DMS153 treated with DMSO at 0.1 percent for 48 hours (cell line): ENCODE results near the gene MARCHF3.
"Not testable (repeated sequence)": the region's sequence is repeated elsewhere in the genome, so short reads cannot be mapped to it uniquely, and the experiment has no call there.

Experiments used
- DNase-seq: peaks from one replicate; lab custom pipeline; 2025; ENCODE audit not compliant: unreplicated experiment; lab: John Stamatoyannopoulos, UW

Gene MARCHF3

DNA sequence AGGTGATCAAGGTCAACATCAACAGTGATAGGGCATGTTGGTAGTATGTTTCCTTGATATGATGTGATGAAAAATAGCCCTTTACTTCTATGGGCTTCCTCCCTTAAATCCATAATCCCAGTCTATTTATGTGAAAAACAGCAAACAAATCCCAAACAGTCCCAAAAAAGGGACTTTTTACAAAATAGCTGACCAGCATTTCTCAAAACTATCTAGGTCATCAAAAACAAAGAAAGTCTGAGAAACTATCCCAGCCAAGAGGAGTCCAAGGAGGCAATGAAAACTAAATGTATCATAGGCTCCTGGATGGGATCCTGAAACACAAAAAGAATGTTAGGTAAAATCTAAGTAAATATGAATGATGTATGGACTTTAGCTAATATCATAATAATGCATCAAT, 71.2 kb downstream of the MARCHF3 start:
- no peak for DNase-seq

DNA sequence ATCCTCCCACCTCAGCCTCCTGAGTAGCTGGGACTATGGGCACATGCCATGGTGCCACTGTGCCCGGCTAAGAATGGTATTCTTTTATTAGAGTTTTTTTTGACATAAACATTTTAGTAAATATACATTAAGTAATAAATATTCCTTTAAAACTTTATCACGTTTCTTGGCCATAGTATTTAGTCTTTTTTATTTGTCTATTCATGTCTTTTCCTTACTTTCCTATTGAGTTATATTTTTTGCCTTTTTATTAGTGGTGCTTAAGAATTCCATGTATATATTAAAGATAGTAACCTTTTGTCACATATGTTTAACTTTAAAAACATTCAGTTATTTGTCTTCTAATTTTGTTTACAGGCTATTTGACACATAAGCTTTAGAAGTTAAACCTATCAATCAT, 73.4 kb downstream of the MARCHF3 start:
- no peak for DNase-seq

DNA sequence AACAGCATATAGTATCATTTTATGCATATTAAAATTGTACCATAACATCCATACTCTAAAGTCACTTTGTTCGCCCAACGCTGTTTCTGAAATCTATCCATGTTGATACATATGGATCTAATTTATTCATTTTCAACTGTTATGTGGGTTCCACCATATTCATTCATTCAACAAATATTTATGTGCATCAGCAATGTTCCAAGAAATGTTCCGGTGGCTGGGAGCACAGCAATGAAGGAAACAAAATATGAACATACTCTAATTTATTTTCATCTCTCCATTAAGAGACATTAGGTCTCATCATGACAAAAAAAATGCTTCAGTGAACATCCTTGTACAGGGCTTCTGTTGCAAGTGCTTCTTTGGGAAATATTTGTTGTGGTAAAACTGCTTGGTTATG, 75.4 kb downstream of the MARCHF3 start:
- no peak for DNase-seq

DNA sequence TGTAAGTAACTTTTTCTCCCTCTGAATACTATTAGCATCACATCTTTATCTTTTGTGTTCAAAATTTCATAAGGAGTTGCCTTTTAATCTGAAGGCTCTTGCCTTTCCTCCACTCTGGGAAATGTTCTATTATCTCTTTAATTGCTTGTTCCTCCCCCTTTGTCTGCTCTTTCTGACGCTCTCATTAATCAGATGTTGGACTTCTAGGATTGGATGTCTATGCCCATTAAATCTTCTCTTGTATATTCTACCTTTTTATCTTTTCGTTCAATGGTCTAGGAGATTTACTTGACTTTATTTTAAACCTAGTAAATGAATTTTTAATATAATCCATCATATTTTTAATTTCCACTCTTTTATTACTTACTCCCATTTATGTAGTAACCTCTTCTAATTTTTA, 76.7 kb downstream of the MARCHF3 start:
- no peak for DNase-seq

DNA sequence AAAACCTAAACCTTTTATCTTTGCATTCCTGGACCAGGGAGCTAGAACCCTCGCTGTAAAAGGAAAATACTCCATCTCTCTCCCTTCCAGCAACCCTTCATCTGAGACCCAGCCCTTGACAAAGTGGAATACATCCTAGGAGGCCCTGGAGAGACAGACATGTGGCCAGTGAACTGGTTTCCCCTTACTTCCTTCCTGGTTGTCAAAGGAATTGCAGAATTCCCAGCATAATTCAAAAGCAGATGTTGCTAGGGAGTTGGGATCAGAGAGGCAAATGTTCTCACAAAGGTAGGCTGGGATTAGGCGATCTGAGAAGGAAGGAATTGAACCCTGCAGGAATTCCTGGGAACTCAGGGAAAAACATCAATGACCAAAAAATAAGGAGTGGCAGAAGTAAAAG, 80.9 kb downstream of the MARCHF3 start:
- DNase-seq, result no peak

DNA sequence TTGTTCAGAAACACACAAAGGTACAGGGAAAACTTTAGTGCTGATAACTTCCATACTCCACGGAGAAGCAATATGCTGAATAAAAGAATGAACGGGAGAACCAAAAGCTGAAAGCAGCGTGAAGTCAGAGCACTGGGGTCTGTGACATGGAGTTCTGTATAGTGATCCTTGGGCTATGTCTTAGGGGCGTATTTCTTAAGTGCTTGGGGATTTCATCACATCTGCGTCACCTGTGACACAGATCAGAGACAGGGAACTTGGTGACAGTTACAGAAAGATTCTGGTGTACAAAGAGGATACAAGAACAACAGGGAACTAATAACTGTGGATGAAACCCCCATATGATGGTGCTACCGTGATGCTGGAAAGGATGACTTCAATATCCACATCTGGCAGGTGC, 81.9 kb downstream of the MARCHF3 start:
- no peak for DNase-seq

DNA sequence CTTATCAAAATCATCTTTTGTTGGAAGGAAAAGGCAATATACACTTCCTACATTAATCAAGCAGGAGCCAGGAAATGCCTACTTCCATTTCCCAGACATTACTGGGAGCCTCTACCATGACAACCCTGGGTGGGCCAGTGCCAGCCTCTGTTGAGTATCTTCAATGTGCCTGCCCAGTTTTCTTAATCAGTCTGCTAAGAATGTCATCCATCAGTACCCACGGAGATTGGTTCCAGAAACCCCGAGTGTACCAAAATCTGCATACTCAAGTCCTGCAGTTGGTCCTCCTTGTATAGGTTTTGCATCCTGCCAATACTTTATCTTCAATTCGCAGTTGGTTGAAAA, 82.4 kb downstream of the MARCHF3 start:
- no peak for DNase-seq

DNA sequence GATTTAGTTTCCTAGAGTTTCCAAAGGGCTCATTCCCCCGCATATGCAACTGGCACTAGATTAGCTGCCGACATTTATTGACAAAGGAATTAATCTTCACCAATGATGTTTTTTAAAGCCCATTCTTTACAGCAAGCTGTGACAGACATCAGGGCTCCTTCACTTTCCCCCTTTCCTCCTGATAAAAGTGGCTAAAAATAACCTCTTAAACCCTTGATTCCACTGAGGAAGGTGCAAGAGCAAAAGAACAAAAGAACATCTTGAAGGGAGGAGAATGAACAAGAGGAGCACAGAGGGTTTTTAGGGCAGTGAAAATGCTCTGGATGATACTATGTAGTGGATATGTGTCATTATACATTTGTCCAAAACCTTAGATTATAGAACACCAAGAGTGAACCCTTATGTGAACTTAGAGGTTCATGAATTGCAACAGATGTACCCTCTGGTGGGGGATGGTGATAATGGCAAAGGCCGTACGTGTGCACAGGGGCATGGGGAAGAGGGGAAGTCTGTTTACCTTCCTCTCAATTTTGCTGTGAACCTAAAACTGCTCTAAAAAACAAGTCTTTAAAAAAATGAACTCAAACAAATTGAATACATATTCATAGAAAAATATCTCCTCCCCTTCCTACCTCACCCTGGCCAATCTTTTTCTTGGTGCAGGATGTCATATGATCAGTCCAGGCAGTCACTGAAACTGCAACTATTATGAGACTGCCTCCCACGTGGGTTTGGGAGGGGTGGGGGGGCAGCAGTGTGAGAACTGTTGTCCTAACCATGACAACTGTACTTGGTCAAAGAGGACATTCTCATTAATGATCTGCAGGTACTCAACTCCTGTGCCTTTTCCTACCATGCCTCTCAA, 83.0 kb downstream of the MARCHF3 start:
- DNase-seq, result no peak

DNA sequence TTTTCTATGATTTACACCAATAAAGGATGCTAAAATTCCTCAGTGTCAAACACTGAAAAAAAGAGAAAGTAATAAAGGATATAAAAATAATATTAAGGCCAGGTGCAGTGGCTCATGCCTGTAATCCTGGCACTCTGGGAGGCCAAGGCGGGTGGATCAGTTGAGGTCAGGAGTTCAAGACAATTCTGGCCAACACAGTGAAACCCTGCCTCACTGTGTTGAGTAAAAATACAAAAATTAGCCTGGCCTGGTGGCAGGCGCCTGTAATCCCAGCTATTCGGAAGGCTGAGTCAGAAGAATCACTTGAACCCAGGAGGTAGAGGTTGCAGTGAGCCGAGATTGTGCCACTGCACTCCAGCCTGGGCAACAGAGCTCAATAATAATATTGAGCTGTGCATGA, 87.5 kb downstream of the MARCHF3 start:
- DNase-seq, result not testable (repeated sequence)

DNA sequence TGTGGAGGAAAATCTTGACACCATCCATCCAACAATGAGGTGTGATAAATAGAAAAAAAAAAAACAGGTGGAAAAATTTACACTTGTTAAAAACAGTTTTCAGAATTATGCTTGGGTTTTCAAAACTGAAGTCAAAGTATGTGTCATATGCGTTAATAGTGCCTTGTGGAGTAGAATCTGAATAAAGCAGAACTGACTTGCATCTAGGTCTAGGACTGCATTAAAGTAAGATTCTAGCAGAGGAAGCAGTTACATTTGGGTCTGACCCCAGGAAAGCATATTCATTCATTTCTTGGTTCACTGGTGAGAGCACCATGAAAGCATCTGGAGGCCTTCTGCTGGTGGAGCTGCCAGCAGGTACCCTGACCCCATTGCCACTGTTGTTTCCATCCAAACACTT, 89.0 kb downstream of the MARCHF3 start:
- no peak for DNase-seq

DNA sequence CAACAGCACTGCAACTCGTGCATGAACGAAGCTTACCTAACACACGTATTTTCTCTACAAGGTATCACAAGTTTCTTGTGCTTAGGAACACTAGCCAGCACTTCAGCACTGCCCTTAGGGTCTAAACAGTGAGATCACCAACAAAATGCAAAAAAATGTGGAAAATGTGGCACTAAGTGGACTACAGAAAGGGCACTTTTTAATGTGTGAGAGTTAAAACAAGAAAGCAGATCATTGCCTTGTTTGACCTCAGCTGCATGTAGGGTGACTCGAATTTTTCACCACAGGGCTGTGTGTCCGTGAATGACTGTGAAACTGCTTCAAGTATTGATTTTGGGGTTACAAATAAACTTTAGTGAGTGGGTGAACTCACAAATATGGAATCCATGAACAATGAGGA, 90.5 kb downstream of the MARCHF3 start:
- DNase-seq, result no peak

DNA sequence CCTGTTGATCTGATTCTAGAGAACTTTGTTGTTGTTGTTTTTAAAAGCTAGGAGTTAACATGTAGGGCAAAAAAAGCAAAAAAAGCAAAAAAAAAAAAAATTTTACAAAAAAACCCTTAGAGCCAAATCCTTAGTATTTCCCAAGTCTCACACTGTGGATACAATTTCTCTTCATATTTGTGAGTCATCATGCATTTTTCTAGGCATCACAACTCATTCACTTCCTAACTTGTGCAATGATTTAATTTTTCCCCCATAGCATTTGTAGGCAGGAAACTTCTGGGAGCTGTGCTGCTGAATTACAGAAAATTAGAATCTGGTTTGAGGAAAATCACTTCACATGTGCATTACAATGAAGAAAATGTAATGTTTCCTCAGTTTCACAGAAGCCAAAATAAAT, 91.9 kb downstream of the MARCHF3 start:
- DNase-seq, result no peak

DNA sequence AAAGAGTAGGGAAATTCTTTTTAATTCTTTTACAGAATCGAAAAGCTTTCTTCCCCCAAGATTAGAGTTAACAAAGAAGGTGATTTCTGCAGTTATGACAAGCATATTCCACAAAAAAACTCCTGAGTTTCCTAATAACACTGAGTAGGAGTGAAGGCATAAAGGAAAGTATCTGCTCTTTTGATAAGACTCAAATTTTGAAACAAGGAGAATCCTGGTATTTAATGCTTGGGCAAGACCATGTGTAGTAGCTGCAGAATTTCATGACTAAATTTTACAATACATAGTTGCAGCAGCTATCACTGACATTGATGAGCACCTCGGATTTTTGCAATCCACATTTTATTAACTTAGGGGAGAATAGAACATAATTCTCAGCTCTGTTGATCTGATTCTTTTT, 92.6 kb downstream of the MARCHF3 start:
- DNase-seq, result no peak

DNA sequence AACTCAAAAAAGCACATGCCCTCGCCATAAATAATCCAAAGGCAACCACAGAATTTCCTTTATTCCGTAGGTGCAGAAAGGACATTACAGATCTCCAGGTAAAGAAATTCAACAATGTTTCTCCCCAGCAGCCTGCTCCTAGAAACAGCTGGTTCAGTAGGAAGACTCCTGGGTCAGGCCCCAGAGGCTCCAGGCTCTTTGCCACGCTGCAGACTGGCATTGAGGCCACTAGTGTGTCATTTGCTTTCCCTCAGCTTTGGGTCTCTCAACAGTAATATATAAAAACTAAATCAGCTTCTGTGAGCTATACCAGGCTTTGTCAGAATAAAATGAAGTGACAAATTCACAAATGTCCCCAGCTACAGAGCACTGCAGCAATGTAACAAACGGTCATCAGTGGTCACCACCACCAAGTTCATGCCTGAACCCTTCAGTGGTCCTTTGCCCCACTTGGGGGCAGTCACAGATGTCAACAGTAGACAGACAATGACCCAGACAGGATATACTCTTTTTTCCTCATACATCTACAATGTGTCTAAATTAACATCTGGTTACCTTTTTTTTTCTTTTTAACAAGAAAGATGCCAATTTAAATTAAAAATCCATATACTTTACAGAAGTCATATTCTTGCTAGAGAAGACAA, 93.5 kb downstream of the MARCHF3 start:
- DNase-seq, result no peak

DNA sequence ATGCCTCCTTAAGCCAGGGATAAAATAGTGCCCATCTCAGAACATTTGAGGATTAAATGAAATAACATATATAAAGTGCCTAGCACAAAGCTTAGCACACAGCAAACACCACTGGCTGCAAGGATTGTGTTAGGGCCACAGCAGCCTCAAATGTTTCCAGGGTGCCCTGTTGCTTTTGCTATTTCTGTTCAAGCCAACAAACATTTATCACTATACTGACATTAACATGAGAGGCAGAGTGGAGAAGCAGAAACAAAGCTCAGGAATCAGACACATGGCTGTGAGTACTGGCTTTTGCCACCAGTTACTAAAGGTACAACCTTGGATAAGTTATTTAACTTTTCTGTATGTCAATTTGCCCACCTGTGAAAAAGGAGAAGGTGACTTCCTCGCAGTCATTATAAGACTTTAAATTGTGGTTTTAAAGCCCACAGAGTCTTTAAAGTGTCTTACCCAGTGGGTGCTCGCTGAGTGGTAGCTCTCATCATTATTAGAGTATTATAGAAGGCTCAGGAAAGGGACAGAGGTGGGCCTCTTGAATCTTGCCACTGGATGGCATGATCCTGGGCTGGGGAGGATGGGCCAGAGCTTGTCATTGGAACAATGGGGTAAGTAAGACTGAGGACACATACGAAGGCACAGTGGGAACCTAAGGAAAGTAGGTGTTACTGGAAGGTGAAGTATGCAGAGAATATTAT, 98.2 kb downstream of the MARCHF3 start:
- DNase-seq, result no peak

DNA sequence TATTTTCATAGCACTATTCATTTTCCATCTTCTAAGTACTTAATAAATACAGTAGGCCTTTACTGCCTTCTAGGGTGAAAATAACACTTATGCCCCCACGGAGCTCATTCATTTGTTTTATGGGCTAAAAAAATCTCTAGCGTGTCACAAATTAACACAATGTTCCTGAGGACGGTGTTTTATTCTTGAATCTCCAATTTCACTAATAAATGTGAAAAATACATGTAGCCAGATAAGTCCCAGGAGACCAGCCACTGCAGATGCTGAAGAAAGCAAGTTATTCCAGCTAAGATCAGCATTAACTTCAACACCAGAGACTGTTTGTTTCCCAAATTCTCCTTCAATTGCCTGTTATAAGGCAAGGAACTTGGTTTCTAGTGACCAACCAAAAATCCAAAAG, 102.3 kb downstream of the MARCHF3 start:
- no peak for DNase-seq

DNA sequence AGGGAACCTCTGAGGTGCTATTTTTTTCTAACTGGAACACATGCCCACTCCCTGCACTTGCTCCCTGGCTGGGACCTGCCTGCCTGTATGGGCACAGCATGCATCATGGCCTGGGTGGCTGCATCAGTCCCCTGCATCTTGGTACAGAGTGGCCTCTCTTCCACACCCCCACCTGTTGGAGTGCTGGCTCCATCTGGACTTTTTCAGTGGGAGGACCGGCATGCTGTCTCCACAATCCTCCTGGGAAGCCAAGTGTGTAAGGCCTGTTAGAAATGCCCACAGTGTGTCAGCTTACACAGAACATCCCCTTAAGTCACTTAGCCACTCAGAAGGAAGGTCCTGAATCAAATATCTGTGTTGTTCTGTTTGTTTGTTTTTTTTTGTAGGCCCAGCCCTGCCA, 102.9 kb downstream of the MARCHF3 start:
- DNase-seq, result no peak

DNA sequence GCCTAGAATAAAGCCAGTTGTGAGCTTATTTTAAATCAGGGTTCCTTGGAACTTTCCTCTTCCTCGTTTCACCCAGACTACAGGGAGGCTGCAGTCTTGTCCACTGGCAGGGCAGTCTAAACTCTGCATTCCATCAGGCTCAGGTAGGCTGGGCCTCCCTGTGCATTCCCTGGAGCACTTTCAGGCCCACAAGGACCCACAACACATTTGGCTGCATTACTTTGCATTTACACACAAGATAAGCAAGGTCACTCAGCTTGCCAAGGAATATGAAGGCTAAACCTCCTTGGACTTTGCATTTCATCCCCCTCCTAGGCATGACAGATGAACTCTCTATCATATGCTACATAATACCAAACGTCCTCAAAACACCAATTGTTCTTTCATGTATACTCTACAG, 104.2 kb downstream of the MARCHF3 start:
- no peak for DNase-seq

DNA sequence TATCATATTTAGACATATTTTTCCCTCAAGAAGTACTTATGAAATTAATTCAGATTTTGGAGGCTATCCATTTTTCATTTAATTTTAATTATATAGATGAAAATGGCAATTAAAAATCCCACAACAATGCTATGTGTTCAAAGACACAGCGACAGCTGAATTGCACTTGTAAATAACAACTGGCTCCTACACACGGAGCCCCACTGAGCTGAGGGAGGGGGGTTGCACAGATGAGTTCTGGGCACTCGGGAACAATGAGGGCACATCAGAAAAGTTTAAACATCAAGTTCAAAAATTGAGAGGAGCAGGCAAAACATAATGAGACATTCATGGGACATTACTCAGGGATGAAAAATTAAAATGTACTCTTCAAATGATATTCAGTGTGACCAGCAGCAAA, 104.9 kb downstream of the MARCHF3 start:
- DNase-seq, result no peak

DNA sequence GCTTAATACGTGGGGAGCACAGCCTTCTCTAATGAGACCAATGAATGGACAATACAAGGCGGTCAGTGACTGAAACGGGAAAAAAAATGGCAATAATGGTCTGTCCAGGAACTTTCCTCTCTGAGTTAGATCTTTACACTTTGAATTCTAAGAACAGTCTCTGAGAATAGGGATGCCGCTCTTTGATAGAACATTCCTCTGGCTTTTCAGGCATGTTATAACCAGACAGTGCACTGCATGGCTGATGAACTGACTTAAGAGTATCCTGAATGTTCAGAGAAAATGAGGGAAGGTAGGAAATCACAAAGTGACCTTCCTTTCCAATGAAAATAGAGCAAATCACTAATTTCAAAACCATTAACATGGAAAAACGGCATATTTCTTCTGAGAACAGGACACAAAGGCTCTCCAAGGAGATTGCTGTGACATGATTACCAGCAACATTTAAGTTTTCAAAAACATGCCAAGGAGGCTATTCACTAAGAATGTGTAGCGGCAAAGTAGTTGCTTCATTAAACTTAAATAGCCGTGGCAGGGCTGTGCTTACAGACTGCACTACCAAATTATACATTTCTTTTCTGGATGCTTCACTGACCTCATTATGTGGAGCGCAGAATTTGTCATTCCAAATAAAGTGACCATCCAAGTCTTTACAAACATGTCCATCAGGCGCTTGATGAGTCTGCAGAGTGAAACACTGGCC, 105.9 kb downstream of the MARCHF3 start:
- DNase-seq, result no peak

DNA sequence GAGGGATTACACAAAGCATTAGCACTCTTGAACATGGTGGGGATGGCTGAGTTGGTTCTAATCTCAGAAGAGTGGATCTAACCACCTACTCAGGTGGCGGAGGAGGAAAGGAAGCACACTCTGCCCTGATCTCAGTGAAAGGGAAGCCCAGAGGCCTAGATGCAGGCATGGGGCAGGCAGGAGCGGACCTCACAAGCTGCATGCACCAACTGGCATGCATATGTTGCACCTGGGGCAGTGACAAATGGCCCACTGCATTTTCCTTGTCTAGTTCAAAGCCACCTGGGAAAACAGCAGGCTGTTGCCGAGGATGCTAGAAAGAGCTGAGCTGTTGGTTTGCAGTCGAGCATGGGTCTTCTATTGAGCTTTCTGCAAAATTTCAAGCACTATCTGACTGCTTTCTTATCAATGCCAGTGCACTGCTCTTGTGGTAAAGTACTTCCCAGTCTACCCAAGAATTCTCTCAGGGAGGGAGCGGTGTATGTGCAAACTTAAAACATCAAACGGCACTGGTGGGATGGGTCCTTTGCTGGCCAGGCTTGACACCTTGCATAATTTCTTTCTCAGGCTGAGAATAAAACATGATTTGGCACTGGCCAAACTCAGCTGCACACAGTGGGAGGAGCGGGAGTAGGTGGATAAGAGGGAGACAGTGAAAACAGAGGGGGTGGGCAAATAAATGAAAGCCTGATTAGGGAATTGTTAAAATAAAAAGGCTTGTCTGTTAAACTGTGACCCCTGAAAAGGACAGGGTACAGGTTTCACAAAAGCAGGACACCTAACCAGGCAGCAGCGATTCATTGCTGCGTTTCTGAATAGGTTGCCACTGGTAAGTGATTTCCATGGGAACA, 108.9 kb downstream of the MARCHF3 start:
- no peak for DNase-seq
